ENCODE results near the gene RYK.

- TF ChIP-seq CTCF (IDR thresholded peaks at IDR 0.05) (no peak), POLR2A (IDR thresholded peaks at IDR 0.05) (no peak)
Observed at GRCh38 chr3:134163096-134163495, 87.6 kb downstream of the RYK start.

Data from testis (tissue), 2 donors.